Lower lobe of right lung (tissue), 2 donors: ENCODE measurements around the gene IMMP2L. TPM values are rescaled to one million over a fixed set of nuclear protein-coding genes. Genes with fewer than 3 reads are reported as not detected.

Experiments used
- ATAC-seq, 2 donors: fragments of 200-7000 bp; cut with Tn5 transposase; one replicate each; pipeline ENCODE4 v1.9.1; 2020 to 2022; ENCODE audit warnings: mild to moderate bottlenecking in 2 of 2, moderate library complexity in 2 of 2
- DNase-seq: peaks from one replicate; pipeline ENCODE4 v3.0.0-alpha.2; 2020
- H3K27ac ChIP-seq: fragments of 200-600 bp; one replicate; pipeline ENCODE4 v1.8.0; 2022
- H3K27me3 ChIP-seq: fragments of 200-600 bp; one replicate; pipeline ENCODE4 v1.8.0; 2022; ENCODE audit warnings: low read depth
- H3K36me3 ChIP-seq: fragments of 200-600 bp; one replicate; pipeline ENCODE4 v1.8.0; 2022; ENCODE audit warnings: mild to moderate bottlenecking
- H3K4me1 ChIP-seq: fragments of 200-600 bp; one replicate; pipeline ENCODE4 v1.8.0; 2022
- H3K4me3 ChIP-seq: fragments of 200-600 bp; one replicate; pipeline ENCODE4 v1.8.0; 2022; ENCODE audit warnings: mild to moderate bottlenecking
- H3K9me3 ChIP-seq: fragments of 200-600 bp; one replicate; pipeline ENCODE4 v1.8.0; 2022
- intact Hi-C: fragments of 100-400 bp; cut with DNase I; formaldehyde crosslinking; loops from one replicate; pipeline ENCODE4 v1.11.0; 2022
- total RNA-seq: library from RNA; stranded (reverse); fragmentation: NEBNext Ultra II Directional; extraction: Animal tissue kit (Norgen Biotek cat#: 25700); gene quantifications from one replicate; pipeline ENCODE4 v1.2.1, GENCODE V29; 2021
- TF ChIP-seq, protein P1 (sequence below): fragments of 200-600 bp; IDR thresholded peaks from one replicate; pipeline ENCODE4 v1.8.0; 2022; ENCODE audit warnings: antibody characterized with exemption, mild to moderate bottlenecking
- donor health status: DM: no; HTN: yes; CAD: no; lungs with severe emphysema.

Gene IMMP2L
- total RNA-seq, 1 donor from 2014 or later: 14.7 TPM

DNA sequence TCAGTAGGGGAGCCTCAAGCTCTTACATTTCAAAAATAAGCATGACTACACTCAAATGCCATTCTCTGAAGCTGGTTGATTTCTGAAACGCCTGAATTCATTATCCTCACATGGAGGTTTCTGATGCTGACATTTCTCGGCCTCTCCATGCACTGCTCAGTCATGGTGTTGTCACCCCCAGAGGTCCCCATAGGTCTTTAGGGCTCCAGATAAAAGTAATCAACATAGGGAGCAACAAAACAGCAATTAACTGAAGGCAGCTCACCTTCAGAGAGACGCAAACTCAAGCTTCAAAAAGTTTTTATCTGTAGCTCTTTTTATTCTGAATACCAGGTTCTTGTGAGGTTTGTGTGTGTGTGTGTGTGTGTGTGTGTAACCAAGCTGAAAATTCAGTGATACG, 694.5 kb downstream of the IMMP2L start:
- H3K27me3 ChIP-seq: no peaks in the 10 kb centered on the region
- H3K4me1 ChIP-seq: no peaks in the 10 kb centered on the region
- TF ChIP-seq, protein P1, sequence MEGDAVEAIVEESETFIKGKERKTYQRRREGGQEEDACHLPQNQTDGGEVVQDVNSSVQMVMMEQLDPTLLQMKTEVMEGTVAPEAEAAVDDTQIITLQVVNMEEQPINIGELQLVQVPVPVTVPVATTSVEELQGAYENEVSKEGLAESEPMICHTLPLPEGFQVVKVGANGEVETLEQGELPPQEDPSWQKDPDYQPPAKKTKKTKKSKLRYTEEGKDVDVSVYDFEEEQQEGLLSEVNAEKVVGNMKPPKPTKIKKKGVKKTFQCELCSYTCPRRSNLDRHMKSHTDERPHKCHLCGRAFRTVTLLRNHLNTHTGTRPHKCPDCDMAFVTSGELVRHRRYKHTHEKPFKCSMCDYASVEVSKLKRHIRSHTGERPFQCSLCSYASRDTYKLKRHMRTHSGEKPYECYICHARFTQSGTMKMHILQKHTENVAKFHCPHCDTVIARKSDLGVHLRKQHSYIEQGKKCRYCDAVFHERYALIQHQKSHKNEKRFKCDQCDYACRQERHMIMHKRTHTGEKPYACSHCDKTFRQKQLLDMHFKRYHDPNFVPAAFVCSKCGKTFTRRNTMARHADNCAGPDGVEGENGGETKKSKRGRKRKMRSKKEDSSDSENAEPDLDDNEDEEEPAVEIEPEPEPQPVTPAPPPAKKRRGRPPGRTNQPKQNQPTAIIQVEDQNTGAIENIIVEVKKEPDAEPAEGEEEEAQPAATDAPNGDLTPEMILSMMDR: no peak
- intact Hi-C loops: no loop called here
- H3K27ac ChIP-seq: no peak overlapping the region
- ATAC-seq (no peak), DNase-seq (no peak)
- H3K36me3 ChIP-seq: no peaks in the 10 kb centered on the region
- no peaks in the 10 kb centered on the region for H3K9me3 ChIP-seq
- no peak overlapping the region for H3K4me3 ChIP-seq

DNA sequence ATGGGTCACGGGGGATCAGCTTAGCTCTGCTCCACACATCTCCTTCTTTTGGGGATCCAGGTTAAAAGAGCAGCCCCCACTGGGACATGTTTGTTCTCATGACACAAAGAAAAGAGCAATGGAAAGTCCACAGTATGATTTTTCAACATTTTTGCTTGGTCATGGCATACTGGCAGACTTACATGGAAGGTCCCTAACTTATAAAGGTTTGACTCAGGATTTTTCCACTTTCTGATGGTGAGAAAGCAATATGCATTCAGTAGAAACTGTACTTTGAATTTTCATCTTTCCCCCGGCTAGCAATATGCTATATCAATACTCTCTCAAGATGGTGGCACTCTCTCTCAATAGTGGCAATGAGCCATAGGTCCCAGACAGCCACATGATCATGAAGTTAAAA, 699.0 kb downstream of the IMMP2L start:
- TF ChIP-seq, protein P1: no peak

DNA sequence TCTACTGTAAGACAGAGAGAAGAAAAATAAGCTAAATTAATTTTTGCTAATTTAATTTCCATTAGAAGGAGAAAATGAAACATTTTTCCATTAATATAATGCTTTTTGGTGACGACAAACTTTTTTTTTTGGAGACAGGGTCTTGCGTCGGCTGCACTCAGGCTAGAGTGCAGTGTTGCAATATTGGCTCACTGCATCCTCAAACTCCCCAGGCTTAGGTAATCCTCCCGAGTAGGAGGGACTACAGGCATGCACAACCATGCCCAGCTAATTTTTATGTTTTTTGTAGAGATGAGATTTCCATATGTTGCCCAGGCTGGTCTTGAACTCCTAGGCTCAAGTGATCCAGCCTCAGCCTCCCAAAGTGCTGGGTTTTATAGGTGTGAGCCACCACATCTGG, 701.1 kb downstream of the IMMP2L start:
- H3K27ac ChIP-seq: no peak overlapping the region
- intact Hi-C loops: no loop called here
- no peaks in the 10 kb centered on the region for H3K36me3 ChIP-seq
- no peaks in the 10 kb centered on the region for H3K4me1 ChIP-seq
- H3K4me3 ChIP-seq: no peak overlapping the region
- H3K9me3 ChIP-seq: no peaks in the 10 kb centered on the region
- ATAC-seq: peak in 1 of 2 donors; percentile 57
- DNase-seq: no peak
- no peaks in the 10 kb centered on the region for H3K27me3 ChIP-seq
- TF ChIP-seq, protein P1: no peak

More for the DNA sequence above, 699.0 kb downstream of the IMMP2L start:
- H3K9me3 ChIP-seq: no peaks in the 10 kb centered on the region
- no peaks in the 10 kb centered on the region for H3K36me3 ChIP-seq
- no peak overlapping the region for H3K27ac ChIP-seq
- H3K27me3 ChIP-seq: no peaks in the 10 kb centered on the region
- intact Hi-C loops: no loop called here
- DNase-seq (no peak), ATAC-seq (no peak)
- H3K4me3 ChIP-seq: no peak overlapping the region
- H3K4me1 ChIP-seq: no peaks in the 10 kb centered on the region

DNA sequence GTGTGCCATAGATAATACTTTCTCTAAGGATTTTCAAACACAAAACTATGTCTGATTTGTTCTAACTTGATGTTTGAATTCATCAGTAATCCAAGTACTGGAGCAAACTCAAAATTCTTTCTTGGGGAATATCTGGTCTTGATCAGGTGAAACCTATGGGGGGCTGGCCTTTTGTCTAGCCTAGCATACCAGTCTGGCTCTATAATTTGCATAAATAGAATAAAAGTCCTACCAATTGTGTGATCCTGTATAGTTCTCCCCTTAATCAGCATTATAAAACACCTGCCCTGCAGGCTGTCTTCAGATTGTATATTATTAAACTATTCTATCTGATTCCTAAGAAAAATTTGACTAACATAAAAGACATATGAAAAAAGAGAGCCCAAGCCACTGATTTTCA, 705.2 kb downstream of the IMMP2L start:
- H3K27me3 ChIP-seq: no peaks in the 10 kb centered on the region
- no peak for DNase-seq
- H3K4me3 ChIP-seq: no peak overlapping the region
- H3K36me3 ChIP-seq: no peaks in the 10 kb centered on the region
- TF ChIP-seq, protein P1: no peak
- H3K27ac ChIP-seq: no peak overlapping the region
- H3K9me3 ChIP-seq: no peaks in the 10 kb centered on the region
- intact Hi-C loops: no loop called here
- ATAC-seq: no peak
- no peaks in the 10 kb centered on the region for H3K4me1 ChIP-seq

DNA sequence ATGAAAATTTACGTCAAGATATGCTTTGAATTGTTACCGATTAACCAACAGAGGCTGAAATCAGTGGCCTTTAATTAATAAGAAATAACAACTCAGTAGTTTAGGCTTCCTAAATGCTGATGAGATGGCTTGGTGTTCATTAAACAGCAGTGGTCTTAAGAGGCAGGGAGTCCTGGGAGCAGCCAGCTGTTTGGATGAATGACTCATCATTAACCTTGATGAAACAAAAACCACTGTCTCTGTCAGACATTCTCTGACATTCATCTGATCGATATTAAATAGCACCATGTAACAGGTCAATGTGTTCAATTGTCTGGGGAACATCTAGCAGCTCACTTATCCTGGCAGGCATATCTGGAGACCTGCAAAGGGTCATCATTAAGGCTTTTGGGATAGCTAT, 705.6 kb downstream of the IMMP2L start:
- intact Hi-C loops: no loop called here
- H3K4me3 ChIP-seq: no peak overlapping the region
- H3K27me3 ChIP-seq: no peaks in the 10 kb centered on the region
- no peak overlapping the region for H3K27ac ChIP-seq
- TF ChIP-seq, protein P1: no peak
- no peak for ATAC-seq
- H3K4me1 ChIP-seq: no peaks in the 10 kb centered on the region
- DNase-seq: no peak
- no peaks in the 10 kb centered on the region for H3K36me3 ChIP-seq
- H3K9me3 ChIP-seq: no peaks in the 10 kb centered on the region

DNA sequence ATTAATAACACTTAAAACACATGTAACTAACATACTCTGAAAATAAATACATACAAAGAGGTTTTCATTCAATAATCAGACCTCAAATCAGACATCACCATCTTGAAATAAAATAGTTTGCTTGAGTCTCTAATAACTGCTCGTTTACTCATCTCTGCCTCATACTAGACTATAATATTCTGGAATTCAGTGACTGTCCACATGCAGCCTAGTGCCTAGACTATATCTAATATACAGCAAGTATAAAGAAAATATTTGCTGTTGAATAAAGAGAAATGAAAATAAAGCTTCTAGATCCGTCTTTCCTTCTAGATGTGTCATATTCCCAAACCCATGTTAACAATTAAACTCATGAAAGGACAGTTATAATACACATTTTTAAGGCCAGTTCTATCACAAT, 707.6 kb downstream of the IMMP2L start:
- Histone ChIP-seq H3K36me3 (no peaks in the 10 kb centered on the region), H3K4me3 (no peak overlapping the region), H3K4me1 (no peaks in the 10 kb centered on the region), H3K27me3 (no peaks in the 10 kb centered on the region), H3K27ac (no peak overlapping the region), H3K9me3 (no peaks in the 10 kb centered on the region)
- intact Hi-C loops: no loop called here
- TF ChIP-seq, protein P1: no peak
- ATAC-seq (no peak), DNase-seq (no peak)
